ENCODE data around the gene GPD2. TPM values are rescaled to one million over a fixed set of nuclear protein-coding genes. Genes with fewer than 3 reads are reported as not detected.

Gene GPD2
- total and polyA plus RNA-seq, 12 donors: 4.5 to 33.8 (median 14.5) TPM

- H3K27me3 ChIP-seq: no peaks in the 10 kb centered on the region
- H3K9me3 ChIP-seq (replicated peaks in 1 of 3): no peaks in the 10 kb centered on the region
- H3K4me3 ChIP-seq: no peak overlapping the region
- H3K27ac ChIP-seq: no peak overlapping the region
- DNase-seq: no peak
- TF ChIP-seq, protein P1, sequence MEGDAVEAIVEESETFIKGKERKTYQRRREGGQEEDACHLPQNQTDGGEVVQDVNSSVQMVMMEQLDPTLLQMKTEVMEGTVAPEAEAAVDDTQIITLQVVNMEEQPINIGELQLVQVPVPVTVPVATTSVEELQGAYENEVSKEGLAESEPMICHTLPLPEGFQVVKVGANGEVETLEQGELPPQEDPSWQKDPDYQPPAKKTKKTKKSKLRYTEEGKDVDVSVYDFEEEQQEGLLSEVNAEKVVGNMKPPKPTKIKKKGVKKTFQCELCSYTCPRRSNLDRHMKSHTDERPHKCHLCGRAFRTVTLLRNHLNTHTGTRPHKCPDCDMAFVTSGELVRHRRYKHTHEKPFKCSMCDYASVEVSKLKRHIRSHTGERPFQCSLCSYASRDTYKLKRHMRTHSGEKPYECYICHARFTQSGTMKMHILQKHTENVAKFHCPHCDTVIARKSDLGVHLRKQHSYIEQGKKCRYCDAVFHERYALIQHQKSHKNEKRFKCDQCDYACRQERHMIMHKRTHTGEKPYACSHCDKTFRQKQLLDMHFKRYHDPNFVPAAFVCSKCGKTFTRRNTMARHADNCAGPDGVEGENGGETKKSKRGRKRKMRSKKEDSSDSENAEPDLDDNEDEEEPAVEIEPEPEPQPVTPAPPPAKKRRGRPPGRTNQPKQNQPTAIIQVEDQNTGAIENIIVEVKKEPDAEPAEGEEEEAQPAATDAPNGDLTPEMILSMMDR (IDR thresholded peaks at IDR 0.05): no peak
- TF ChIP-seq POLR2A (IDR thresholded peaks at IDR 0.05): no peak
- peaks cover 0 to 9% of the 10 kb centered on the region in 2 donors for H3K4me1 ChIP-seq (replicated peaks in 1 of 2)
- intact Hi-C loops (cut with DNase I): no loop called here
- no peaks in the 10 kb centered on the region for H3K36me3 ChIP-seq (replicated peaks in 1 of 2)
- WGBS, 4 donors: 60 to 72% (median 68%) methylated on average over 3 of the region's 3 CpGs
These were observed 47.6 kb downstream of the GPD2 start for GRCh38 chr2:156483741-156484173.

GRCh38 chr2:156486147-156486546 is 50.0 kb downstream of the GPD2 start:
- Histone ChIP-seq H3K27me3 (no peaks in the 10 kb centered on the region), H3K4me3 (no peak overlapping the region), H3K9me3 (replicated peaks in 1 of 3) (no peaks in the 10 kb centered on the region), H3K4me1 (replicated peaks in 1 of 2) (peaks cover 0 to 9% of the 10 kb centered on the region in 2 donors), H3K36me3 (replicated peaks in 1 of 2) (no peaks in the 10 kb centered on the region), H3K27ac (no peak overlapping the region)
- intact Hi-C loops (cut with DNase I): no loop called here
- TF ChIP-seq, protein P1 (IDR thresholded peaks at IDR 0.05): no peak
- TF ChIP-seq POLR2A (IDR thresholded peaks at IDR 0.05): no peak
- no peak for DNase-seq
- WGBS, 4 donors: 49 to 56% (median 51%) methylated on average over 4 of the region's 4 CpGs

DNA sequence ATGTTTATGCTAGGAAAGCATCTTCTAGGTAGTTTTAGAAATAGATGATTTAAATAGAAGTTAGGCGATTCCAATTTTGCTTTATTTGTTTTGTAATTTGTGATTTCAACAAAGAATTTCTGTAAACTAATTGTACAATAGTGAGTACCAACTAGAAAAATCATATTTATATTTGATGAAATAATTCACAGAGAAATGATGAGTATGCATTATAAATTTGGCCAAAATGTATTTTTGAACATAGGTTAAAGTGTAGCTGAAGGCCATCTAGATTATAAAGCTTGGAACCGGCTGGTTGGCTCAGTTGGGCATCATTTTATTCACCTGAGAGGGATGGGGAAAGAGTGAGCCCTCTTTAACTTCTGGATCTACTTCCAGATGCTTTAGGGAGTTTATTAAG is 50.4 kb downstream of the GPD2 start:
- TF ChIP-seq, protein P1 (IDR thresholded peaks at IDR 0.05): no peak
- TF ChIP-seq POLR2A (IDR thresholded peaks at IDR 0.05): no peak
- intact Hi-C loops (cut with DNase I): no loop called here
- Histone ChIP-seq H3K9me3 (replicated peaks in 1 of 3) (no peaks in the 10 kb centered on the region), H3K36me3 (replicated peaks in 1 of 2) (no peaks in the 10 kb centered on the region), H3K27me3 (no peaks in the 10 kb centered on the region), H3K4me1 (replicated peaks in 1 of 2) (peaks cover 0 to 9% of the 10 kb centered on the region in 2 donors), H3K27ac (no peak overlapping the region), H3K4me3 (no peak overlapping the region)
- WGBS, 4 donors: 92 to 95% (median 93%) methylated on average over 2 of the region's 2 CpGs
- no peak for DNase-seq

GRCh38 chr2:156489195-156489594 is 53.0 kb downstream of the GPD2 start:
- Histone ChIP-seq H3K36me3 (replicated peaks in 1 of 2) (no peaks in the 10 kb centered on the region), H3K27ac (no peak overlapping the region), H3K9me3 (replicated peaks in 1 of 3) (no peaks in the 10 kb centered on the region), H3K4me1 (replicated peaks in 1 of 2) (no peaks in the 10 kb centered on the region), H3K27me3 (no peaks in the 10 kb centered on the region), H3K4me3 (no peak overlapping the region)
- 89 to 96% (median 93%) methylated on average over 1 of the region's 1 CpG for WGBS, 4 donors
- intact Hi-C loops (cut with DNase I): no loop called here
- TF ChIP-seq, protein P1 (IDR thresholded peaks at IDR 0.05): no peak
- TF ChIP-seq POLR2A (IDR thresholded peaks at IDR 0.05): no peak
- no peak for DNase-seq
